Kidney epithelial cell (primary cell): ENCODE data around the gene PUM1. TPM values are rescaled to one million over a fixed set of nuclear protein-coding genes. Genes with fewer than 3 reads are reported as not detected.

Source experiments
- DNase-seq: peaks from one replicate; pipeline ENCODE4 v3.0.0-alpha.2; 2010; ENCODE audit warnings: low read depth
- H3K27me3 ChIP-seq: 2 replicates; pipeline ENCODE4 v1.6.0; 2011; ENCODE audit warnings: low read length; ENCODE audit not compliant: control insufficient read depth, insufficient read depth
- H3K36me3 ChIP-seq: 2 replicates; pipeline ENCODE4 v1.5.1; 2011; ENCODE audit warnings: low read length; ENCODE audit not compliant: control insufficient read depth, insufficient read depth
- H3K4me3 ChIP-seq: 2 replicates; pipeline ENCODE4 v1.5.1; 2011; ENCODE audit warnings: low read depth, mild to moderate bottlenecking, control low read depth, low read length
- CTCF ChIP-seq: IDR thresholded peaks from 2 replicates; pipeline ENCODE4 v1.5.1; 2011; ENCODE audit warnings: mild to moderate bottlenecking, moderate library complexity, low read length, control low read depth, inconsistent platforms; ENCODE audit not compliant: insufficient read depth, poor library complexity, severe bottlenecking
- total RNA-seq: library from RNA; depleted of rRNA; stranded (reverse); fragments of >200 nt; gene quantifications from 2 replicates; pipeline ENCODE4 v1.2.3, GENCODE V29; 2015

Gene PUM1
- total RNA-seq, 1 donor from 2014 or later: 78.1 TPM

- no peak overlapping the region for H3K4me3 ChIP-seq
- TF ChIP-seq CTCF: no peak
- DNase-seq: no peak
- no peaks in the 10 kb centered on the region for H3K36me3 ChIP-seq
- no peaks in the 10 kb centered on the region for H3K27me3 ChIP-seq
Observed at GRCh38 chr1:30915491-30916230, 149.9 kb downstream of the PUM1 start.

GRCh38 chr1:30914931-30915330 lies 150.6 kb downstream of the PUM1 start:
- no peak overlapping the region for H3K4me3 ChIP-seq
- no peaks in the 10 kb centered on the region for H3K27me3 ChIP-seq
- DNase-seq: no peak
- H3K36me3 ChIP-seq: no peaks in the 10 kb centered on the region
- TF ChIP-seq CTCF: no peak

- no peaks in the 10 kb centered on the region for H3K36me3 ChIP-seq
- DNase-seq: no peak
- TF ChIP-seq CTCF: no peak
- no peaks in the 10 kb centered on the region for H3K27me3 ChIP-seq
- H3K4me3 ChIP-seq: no peak overlapping the region
Observed at GRCh38 chr1:30914587-30914922, 151.0 kb downstream of the PUM1 start.

- TF ChIP-seq CTCF: no peak
- DNase-seq: no peak
- H3K36me3 ChIP-seq: no peaks in the 10 kb centered on the region
- no peak overlapping the region for H3K4me3 ChIP-seq
- no peaks in the 10 kb centered on the region for H3K27me3 ChIP-seq
Observed at GRCh38 chr1:30912913-30913652, 152.4 kb downstream of the PUM1 start.

- no peak for TF ChIP-seq CTCF
- no peak for DNase-seq
- Histone ChIP-seq H3K36me3 (no peaks in the 10 kb centered on the region), H3K4me3 (no peak overlapping the region), H3K27me3 (no peaks in the 10 kb centered on the region)
Observed at GRCh38 chr1:30912224-30912623, 153.3 kb downstream of the PUM1 start.
